ENCODE data around the gene PEX14.

DNA sequence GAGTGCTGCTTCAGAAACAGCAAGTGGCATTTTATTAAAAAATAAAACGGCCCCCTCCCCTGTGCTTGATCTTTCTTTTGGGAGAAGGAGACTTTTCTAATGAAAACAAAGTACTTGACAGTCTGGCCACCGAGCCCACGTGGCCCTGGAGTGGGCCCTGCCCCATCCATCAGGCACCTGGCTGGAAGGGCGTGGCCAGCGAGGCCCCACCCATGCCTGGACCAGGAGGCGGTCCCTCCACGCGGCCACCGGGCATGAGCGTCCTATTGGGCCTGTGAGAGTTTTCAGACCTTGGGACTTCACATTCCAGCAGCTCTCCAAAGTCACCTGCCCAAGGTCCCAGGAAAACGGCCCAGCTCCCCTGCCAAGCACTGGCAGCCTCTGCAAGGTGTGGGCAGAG is 177.0 kb downstream of the PEX14 start:
- TF ChIP-seq, protein P1, sequence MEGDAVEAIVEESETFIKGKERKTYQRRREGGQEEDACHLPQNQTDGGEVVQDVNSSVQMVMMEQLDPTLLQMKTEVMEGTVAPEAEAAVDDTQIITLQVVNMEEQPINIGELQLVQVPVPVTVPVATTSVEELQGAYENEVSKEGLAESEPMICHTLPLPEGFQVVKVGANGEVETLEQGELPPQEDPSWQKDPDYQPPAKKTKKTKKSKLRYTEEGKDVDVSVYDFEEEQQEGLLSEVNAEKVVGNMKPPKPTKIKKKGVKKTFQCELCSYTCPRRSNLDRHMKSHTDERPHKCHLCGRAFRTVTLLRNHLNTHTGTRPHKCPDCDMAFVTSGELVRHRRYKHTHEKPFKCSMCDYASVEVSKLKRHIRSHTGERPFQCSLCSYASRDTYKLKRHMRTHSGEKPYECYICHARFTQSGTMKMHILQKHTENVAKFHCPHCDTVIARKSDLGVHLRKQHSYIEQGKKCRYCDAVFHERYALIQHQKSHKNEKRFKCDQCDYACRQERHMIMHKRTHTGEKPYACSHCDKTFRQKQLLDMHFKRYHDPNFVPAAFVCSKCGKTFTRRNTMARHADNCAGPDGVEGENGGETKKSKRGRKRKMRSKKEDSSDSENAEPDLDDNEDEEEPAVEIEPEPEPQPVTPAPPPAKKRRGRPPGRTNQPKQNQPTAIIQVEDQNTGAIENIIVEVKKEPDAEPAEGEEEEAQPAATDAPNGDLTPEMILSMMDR (IDR thresholded peaks at IDR 0.05; ENCODE audit: low read depth, low read length), result no peak
- TF ChIP-seq EZH2phosphoT487 (IDR thresholded peaks at IDR 0.05; ENCODE audit: low read depth), result no peak

All from OCI-LY3 (cell line).